Body of pancreas (tissue), 4 donors: ENCODE data around the gene COL26A1. TPM values are rescaled to one million over a fixed set of nuclear protein-coding genes. Genes with fewer than 3 reads are reported as not detected.
"Not testable (repeated sequence)": the region's sequence is repeated elsewhere in the genome, so short reads cannot be mapped to it uniquely, and the experiment has no call there.

Experiments used
- ATAC-seq: fragments of 150-250 bp; one replicate; pipeline ENCODE4 v1.9.1; 2016
- DNase-seq, 4 donors: peaks; one replicate each; pipeline ENCODE4 v3.0.0-alpha.2; 2019
- H3K27ac ChIP-seq, 4 donors: fragments of 200-600 bp; sonication (generic); 1 replicate in 3 of 4; 2 replicates in 1 of 4; pipeline versions ENCODE4 v1.5.1 to v1.6.1; 2016 to 2019; ENCODE audit warnings: mild to moderate bottlenecking in 1 of 4, mixed read lengths in 1 of 4, moderate library complexity in 1 of 4
- H3K27me3 ChIP-seq, 2 donors: fragments of 200-600 bp; sonication (generic); one replicate each; pipeline ENCODE4 v1.6.0; 2016; ENCODE audit warnings: mild to moderate bottlenecking in 1 of 2
- H3K36me3 ChIP-seq, 2 donors: fragments of 200-600 bp; sonication (generic); replicated peaks in 1 of 2; 2 replicates each; pipeline ENCODE4 v1.5.1; 2016; ENCODE audit warnings: low read depth in 2 of 2; ENCODE audit not compliant: insufficient read depth in 1 of 2
- H3K4me1 ChIP-seq: fragments of 200-600 bp; sonication (generic); one replicate; pipeline ENCODE4 v1.6.0; 2016
- H3K4me3 ChIP-seq, 2 donors: fragments of 200-600 bp; sonication (generic); 1 replicate in 1 of 2; 2 replicates in 1 of 2; pipeline ENCODE4 v1.5.1; 2016 to 2019
- H3K9me3 ChIP-seq, 3 donors: fragments of 200-600 bp; sonication (generic); 1 replicate in 2 of 3; 2 replicates in 1 of 3; pipeline ENCODE4 v1.5.1; 2016
- POLR2A ChIP-seq, 3 donors: fragments of 450-650 bp; IDR thresholded peaks; one replicate each; pipeline ENCODE4 v1.6.1; 2016; ENCODE audit warnings: antibody characterized with exemption in 3 of 3, mild to moderate bottlenecking in 2 of 3
- WGBS, 2 donors: methylation state at CpG; one replicate each; pipeline ENCODE4 v1.1.5; 2017; 5-methylcytosine and 5-hydroxymethylcytosine counted together
- intact Hi-C: fragments of 100-400 bp; cut with DNase I; formaldehyde crosslinking; loops from one replicate; pipeline ENCODE4 v1.15.1; 2023
- small RNA-seq: library from RNA; depleted of rRNA; stranded (forward); fragments of <200 nt; gene quantifications from one replicate; pipeline ENCODE3, GENCODE V24; 2016
- total RNA-seq, 2 donors: library from RNA; depleted of rRNA; stranded (reverse); fragments of >200 nt; gene quantifications; one replicate each; pipeline ENCODE4 v1.1.0, GENCODE V29; 2016
- TF ChIP-seq, protein P1 (sequence below), 7 experiments: fragments of 450-650 bp in 4 of 7; fragments of 200-600 bp in 3 of 7; sonication (generic) in 3 of 7; IDR thresholded peaks; one replicate each; pipeline ENCODE4 v1.5.1; 2016 to 2019; ENCODE audit warnings: antibody characterized with exemption in 7 of 7

The COL26A1 gene
- total RNA-seq, 2 donors from 2014 or later, result 0.78 to 2.0 TPM

DNA sequence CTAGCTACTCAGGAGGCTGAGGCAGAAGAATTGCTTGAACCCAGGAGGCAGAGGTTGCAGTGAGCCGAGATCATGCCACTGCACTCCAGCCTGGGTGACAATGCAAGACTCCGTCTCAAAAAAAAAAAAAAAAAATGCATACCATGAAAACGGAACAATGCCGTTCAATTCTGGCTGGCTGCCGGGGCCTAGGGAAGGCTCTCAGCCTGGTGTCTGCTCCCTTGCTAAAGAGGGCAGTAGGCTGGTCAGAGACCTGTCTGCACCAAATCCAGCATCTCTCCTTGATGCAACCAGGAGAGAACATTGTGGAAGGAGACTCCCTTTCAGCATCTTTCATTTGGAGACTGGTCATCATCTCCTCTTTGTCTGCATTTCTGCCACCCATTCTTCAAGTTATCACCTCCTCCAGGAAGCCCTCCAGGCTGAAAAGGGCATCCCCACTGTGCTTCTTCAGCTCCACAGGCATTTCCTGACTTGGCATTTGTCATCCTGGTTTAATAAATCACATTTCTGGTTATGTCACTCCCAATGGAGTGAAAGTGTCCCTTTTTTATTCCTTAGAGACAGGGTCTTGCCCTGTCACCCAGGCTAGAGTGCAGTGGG lies 241.8 kb downstream of the COL26A1 start:
- ATAC-seq, result no peak
- Histone ChIP-seq H3K27ac (no peak overlapping the region), H3K9me3 (no peaks in the 10 kb centered on the region), H3K27me3 (no peaks in the 10 kb centered on the region), H3K4me3 (no peak overlapping the region), H3K36me3 (no peaks in the 10 kb centered on the region), H3K4me1 (peaks cover 21% of the 10 kb centered on the region)
- WGBS, 2 donors, result 74 to 88% methylated on average over 5 of the region's 5 CpGs
- intact Hi-C loops, result loop anchor here (10.0 kb wide), 1 partner anchor 630 kb away; no protein-coding TSS in a partner anchor
- no peak for TF ChIP-seq POLR2A (IDR thresholded peaks at IDR 0.05)
- TF ChIP-seq, protein P1, sequence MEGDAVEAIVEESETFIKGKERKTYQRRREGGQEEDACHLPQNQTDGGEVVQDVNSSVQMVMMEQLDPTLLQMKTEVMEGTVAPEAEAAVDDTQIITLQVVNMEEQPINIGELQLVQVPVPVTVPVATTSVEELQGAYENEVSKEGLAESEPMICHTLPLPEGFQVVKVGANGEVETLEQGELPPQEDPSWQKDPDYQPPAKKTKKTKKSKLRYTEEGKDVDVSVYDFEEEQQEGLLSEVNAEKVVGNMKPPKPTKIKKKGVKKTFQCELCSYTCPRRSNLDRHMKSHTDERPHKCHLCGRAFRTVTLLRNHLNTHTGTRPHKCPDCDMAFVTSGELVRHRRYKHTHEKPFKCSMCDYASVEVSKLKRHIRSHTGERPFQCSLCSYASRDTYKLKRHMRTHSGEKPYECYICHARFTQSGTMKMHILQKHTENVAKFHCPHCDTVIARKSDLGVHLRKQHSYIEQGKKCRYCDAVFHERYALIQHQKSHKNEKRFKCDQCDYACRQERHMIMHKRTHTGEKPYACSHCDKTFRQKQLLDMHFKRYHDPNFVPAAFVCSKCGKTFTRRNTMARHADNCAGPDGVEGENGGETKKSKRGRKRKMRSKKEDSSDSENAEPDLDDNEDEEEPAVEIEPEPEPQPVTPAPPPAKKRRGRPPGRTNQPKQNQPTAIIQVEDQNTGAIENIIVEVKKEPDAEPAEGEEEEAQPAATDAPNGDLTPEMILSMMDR (IDR thresholded peaks at IDR 0.05), result no peak
- DNase-seq, result no peak

DNA sequence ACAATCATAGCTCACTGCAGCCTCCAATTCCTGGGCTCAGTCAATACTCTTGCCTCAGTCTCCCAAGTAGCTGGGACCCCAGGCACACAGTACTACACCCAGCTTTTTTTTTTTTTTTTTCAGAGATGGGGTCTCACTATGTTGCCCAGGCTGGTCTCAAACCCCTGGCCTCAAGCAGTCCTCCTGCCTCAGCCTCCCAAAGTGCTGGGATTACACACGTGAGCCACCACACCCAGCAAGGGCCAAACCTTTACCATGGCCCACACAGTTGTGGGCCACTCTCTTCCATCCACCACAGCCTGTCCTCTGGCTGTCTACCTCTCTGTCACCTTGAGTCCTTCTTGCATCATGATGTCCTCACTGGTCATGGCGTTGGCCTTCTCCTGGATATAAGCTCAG lies 242.3 kb downstream of the COL26A1 start:
- not testable (repeated sequence) for DNase-seq, H3K27ac ChIP-seq, ATAC-seq, H3K4me3 ChIP-seq, H3K36me3 ChIP-seq, H3K27me3 ChIP-seq, H3K9me3 ChIP-seq
- intact Hi-C loops, result loop anchor here (10.0 kb wide), 1 partner anchor 630 kb away; no protein-coding TSS in a partner anchor
- WGBS, 2 donors, result 67 to 71% methylated on average over 2 of the region's 2 CpGs
- peaks cover 19% of the 10 kb centered on the region for H3K4me1 ChIP-seq

DNA sequence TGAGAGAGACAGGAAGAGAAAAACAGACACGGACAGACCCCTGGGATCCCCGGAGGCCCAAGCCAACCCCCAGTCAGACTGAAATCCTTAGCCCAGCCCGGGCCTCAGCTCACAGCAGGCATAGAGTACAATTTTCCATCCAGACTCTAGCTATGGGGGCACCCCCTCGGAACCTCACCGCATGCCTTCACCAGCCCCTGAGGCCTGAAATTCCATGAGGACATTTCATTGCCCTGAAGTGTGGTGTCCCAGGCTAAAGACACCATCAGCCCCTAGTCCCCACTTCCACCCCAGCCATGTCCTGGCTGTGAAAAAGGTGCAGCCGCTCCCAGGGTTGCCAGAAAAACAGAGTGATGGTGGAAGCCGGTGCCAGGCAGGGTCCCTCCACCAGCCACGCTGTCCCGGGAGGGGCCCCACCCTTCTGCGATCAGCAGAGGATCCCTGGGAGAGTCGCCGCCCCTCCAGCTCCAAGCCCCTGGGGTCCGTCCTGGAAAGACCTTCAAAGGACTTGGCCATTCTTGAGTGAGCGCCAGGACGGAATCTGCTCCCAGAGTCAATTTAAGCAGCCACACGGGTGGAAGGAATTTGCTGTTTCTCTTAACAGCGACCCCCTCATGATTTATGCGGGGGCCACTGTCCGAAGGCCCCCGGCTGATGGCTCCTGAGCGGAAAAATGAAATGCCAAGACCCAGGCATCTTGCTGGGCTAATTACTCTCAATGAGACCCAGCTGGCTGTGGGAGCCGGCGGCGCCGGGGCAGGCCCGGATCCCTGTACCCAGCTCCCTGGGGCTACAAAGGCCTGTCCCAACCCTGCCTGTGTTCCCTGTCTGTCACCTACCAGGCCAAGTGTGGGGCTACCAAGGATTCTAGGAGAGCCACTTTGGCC lies 243.2 kb downstream of the COL26A1 start:
- Histone ChIP-seq H3K4me3 (no peak overlapping the region), H3K36me3 (no peaks in the 10 kb centered on the region), H3K27me3 (no peaks in the 10 kb centered on the region), H3K4me1 (peaks cover 19% of the 10 kb centered on the region), H3K9me3 (no peaks in the 10 kb centered on the region), H3K27ac (no peak overlapping the region)
- TF ChIP-seq, protein P1 (IDR thresholded peaks at IDR 0.05), result no peak
- no peak for TF ChIP-seq POLR2A (IDR thresholded peaks at IDR 0.05)
- DNase-seq, result no peak
- ATAC-seq, result no peak
- 83 to 84% methylated on average over 14 to 26 of the region's 26 CpGs for WGBS, 2 donors
- intact Hi-C loops, result loop anchor here (10.0 kb wide), 1 partner anchor 629 kb away; no protein-coding TSS in a partner anchor

DNA sequence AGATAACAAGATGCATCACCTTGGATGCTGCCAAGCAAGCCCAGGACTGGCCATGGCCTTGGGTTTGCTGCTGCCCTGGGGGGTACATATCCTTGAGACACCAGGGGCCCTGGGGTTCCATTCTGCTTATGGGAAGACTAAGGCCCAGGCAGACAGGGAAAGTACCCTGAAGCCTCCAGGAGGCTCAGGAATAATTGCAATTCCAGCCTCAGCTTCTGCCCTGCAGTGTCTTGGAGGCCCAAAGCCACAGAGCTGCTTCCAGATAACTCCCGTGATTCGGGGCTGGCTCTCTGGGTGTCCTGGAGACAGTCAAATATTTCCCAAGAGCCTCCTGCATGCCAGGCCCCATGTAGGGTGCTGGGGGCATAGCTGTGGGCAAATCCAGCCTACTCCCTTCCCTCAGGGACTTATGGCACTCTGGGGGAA lies 243.8 kb downstream of the COL26A1 start:
- Histone ChIP-seq H3K4me3 (no peak overlapping the region), H3K27ac (no peak overlapping the region), H3K36me3 (no peaks in the 10 kb centered on the region), H3K4me1 (peaks cover 19% of the 10 kb centered on the region), H3K27me3 (no peaks in the 10 kb centered on the region), H3K9me3 (no peaks in the 10 kb centered on the region)
- no peak for TF ChIP-seq POLR2A (IDR thresholded peaks at IDR 0.05)
- TF ChIP-seq, protein P1 (IDR thresholded peaks at IDR 0.05), result no peak
- ATAC-seq (no peak), DNase-seq (no peak)
- intact Hi-C loops, result loop anchor here (10.0 kb wide), 1 partner anchor 628 kb away; no protein-coding TSS in a partner anchor
- 80 to 84% methylated on average over 2 of the region's 2 CpGs for WGBS, 2 donors

Small RNA genes lying within 50 kb of the gene (small RNA-seq; reads per million reads assigned to genes)
- not detected for gene AC004965.1

Other genes starting within 250 kb of the COL26A1 start
- 10 to 100 TPM; 20.2 to 36.3 TPM for gene SERPINE1, start 235.8 kb upstream of the COL26A1 start, total RNA-seq
- 10 to 100 TPM; 12.2 to 23.6 TPM for gene AP1S1, start 208.4 kb upstream of the COL26A1 start, total RNA-seq
- 1 to 10 TPM; 3.0 to 4.9 TPM for gene VGF, start 197.3 kb upstream of the COL26A1 start, total RNA-seq
- gene NAT16, start 182.6 kb upstream of the COL26A1 start, total RNA-seq, result under 1 TPM in 1 of 2 donors, not detected in 1; 0.26 TPM
- not detected for gene MOGAT3, start 161.8 kb upstream of the COL26A1 start, total RNA-seq
- 10 to 100 TPM; 23.9 to 56.0 TPM for gene PLOD3, start 145.3 kb upstream of the COL26A1 start, total RNA-seq
- gene ZNHIT1, start 144.7 kb upstream of the COL26A1 start, total RNA-seq, result 10 to 100 TPM; 51.4 to 74.8 TPM
- gene CLDN15, start 125.1 kb upstream of the COL26A1 start, total RNA-seq, result 10 to 100 TPM in 1 of 2 donors, 1 to 10 TPM in 1; 7.3 to 22.1 TPM
- 100 to 1,000 TPM in 1 of 2 donors, 10 to 100 TPM in 1; 88.2 to 148 TPM for gene FIS1, start 117.8 kb upstream of the COL26A1 start, total RNA-seq
- gene IFT22, start 41.1 kb upstream of the COL26A1 start, total RNA-seq, result 10 to 100 TPM; 18.7 to 31.0 TPM